Osteocyte (in vitro differentiated cells): ENCODE results near the gene RALGPS2. TPM values are rescaled to one million over a fixed set of nuclear protein-coding genes. Genes with fewer than 3 reads are reported as not detected.

Experiments
- DNase-seq: peaks from one replicate; pipeline ENCODE4 v3.0.0; 2021; ENCODE audit warnings: mixed read lengths; ENCODE audit not compliant: unreplicated experiment; ENCODE audit errors: extremely low spot score
- H3K27ac Mint-ChIP-seq: one replicate; pipeline ENCODE4 v1.8.0; 2021; ENCODE audit warnings: mild to moderate bottlenecking, mixed read lengths; ENCODE audit not compliant: unreplicated experiment
- H3K27me3 Mint-ChIP-seq: one replicate; pipeline ENCODE4 v1.8.0; 2021; ENCODE audit warnings: mixed read lengths; ENCODE audit not compliant: unreplicated experiment
- H3K36me3 Mint-ChIP-seq: one replicate; pipeline ENCODE4 v1.8.0; 2021; ENCODE audit warnings: mixed read lengths; ENCODE audit not compliant: unreplicated experiment
- H3K4me1 Mint-ChIP-seq: one replicate; pipeline ENCODE4 v1.8.0; 2021; ENCODE audit warnings: mixed read lengths; ENCODE audit not compliant: unreplicated experiment
- H3K4me3 Mint-ChIP-seq: one replicate; pipeline ENCODE4 v1.8.0; 2021; ENCODE audit warnings: mild to moderate bottlenecking, moderate library complexity, mixed read lengths; ENCODE audit not compliant: unreplicated experiment
- H3K9me3 Mint-ChIP-seq: one replicate; pipeline ENCODE4 v1.8.0; 2021; ENCODE audit warnings: mixed read lengths; ENCODE audit not compliant: unreplicated experiment
- CTCF ChIP-seq: fragments of 200-600 bp; sonication (generic); IDR thresholded peaks from 2 replicates; pipeline ENCODE4 v1.5.0; 2021; ENCODE audit warnings: antibody characterized with exemption, mild to moderate bottlenecking, moderate library complexity
- total RNA-seq: library from RNA; stranded (reverse); gene quantifications from 2 replicates; pipeline ENCODE4 v1.2.1, GENCODE V29; 2021

RALGPS2 gene
- total RNA-seq, 1 donor from 2014 or later: 6.5 TPM

- no peak for DNase-seq
- Mint-ChIP-seq H3K27ac (no peak overlapping the region), H3K4me3 (no peak overlapping the region), H3K4me1 (peaks cover 6% of the 10 kb centered on the region), H3K9me3 (no peaks in the 10 kb centered on the region), H3K36me3 (peaks cover 6% of the 10 kb centered on the region), H3K27me3 (no peaks in the 10 kb centered on the region)
- TF ChIP-seq CTCF: no peak
These were observed 193.3 kb downstream of the RALGPS2 start for GRCh38 chr1:178918308-178918707.

- no peak for DNase-seq
- peaks cover 6% of the 10 kb centered on the region for H3K36me3 Mint-ChIP-seq
- peaks cover 6% of the 10 kb centered on the region for H3K4me1 Mint-ChIP-seq
- H3K4me3 Mint-ChIP-seq: no peak overlapping the region
- TF ChIP-seq CTCF: no peak
- H3K9me3 Mint-ChIP-seq: no peaks in the 10 kb centered on the region
- H3K27me3 Mint-ChIP-seq: no peaks in the 10 kb centered on the region
- no peak overlapping the region for H3K27ac Mint-ChIP-seq
These were observed 193.9 kb downstream of the RALGPS2 start for GRCh38 chr1:178918955-178919354.

DNA sequence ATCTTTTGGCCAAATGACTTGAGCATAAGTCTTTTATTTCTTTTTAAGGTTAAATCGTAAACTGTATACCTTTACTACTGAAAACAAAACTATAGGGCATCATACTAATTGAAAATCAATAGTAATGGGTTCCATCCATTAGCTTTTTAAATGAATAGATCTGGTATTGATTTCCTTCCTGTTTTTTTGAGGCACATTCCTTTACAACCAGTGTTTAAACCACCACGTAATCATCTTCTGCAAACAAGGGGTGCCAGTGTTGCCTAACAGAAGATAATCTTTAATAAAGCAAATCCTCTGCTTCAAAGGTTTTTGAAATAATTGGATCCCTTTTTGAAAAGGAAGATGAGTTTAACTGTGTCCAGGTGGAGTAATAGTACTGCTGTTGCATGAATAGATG is 194.5 kb downstream of the RALGPS2 start:
- Mint-ChIP-seq H3K36me3 (peaks cover 6% of the 10 kb centered on the region), H3K27ac (no peak overlapping the region), H3K9me3 (peaks cover 6% of the 10 kb centered on the region), H3K4me1 (peaks cover 6% of the 10 kb centered on the region), H3K27me3 (no peaks in the 10 kb centered on the region), H3K4me3 (no peak overlapping the region)
- TF ChIP-seq CTCF: no peak
- DNase-seq: no peak

- no peak for TF ChIP-seq CTCF
- no peak for DNase-seq
- H3K36me3 Mint-ChIP-seq: peaks cover 14% of the 10 kb centered on the region
- H3K27ac Mint-ChIP-seq: no peak overlapping the region
- H3K4me3 Mint-ChIP-seq: no peak overlapping the region
- H3K9me3 Mint-ChIP-seq: peaks cover 12% of the 10 kb centered on the region
- H3K27me3 Mint-ChIP-seq: no peaks in the 10 kb centered on the region
- H3K4me1 Mint-ChIP-seq: peaks cover 5% of the 10 kb centered on the region
These were observed 196.5 kb downstream of the RALGPS2 start for GRCh38 chr1:178921499-178921898.

DNA sequence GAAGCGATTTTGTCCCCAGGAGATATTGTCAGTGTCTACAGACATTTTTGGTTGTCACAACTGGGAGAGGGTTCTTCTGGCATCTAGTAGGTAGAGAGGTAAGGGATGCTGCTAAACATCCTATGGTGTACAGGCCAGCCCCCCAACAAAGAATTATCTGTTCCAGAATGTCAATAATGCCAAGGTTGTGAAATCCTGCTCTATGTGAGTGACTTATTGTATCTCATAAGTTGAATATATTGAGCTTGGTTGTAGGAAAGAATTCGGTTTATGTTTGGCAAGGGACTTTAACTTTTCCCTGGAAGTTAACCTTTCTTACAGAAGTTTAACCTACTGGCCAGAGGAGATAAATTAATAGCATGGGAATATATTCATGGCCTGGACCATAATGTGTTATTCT is 198.5 kb downstream of the RALGPS2 start:
- DNase-seq: no peak
- H3K36me3 Mint-ChIP-seq: peaks cover 9% of the 10 kb centered on the region
- peaks cover 12% of the 10 kb centered on the region for H3K9me3 Mint-ChIP-seq
- H3K27ac Mint-ChIP-seq: no peak overlapping the region
- peaks cover 5% of the 10 kb centered on the region for H3K4me1 Mint-ChIP-seq
- TF ChIP-seq CTCF: no peak
- no peak overlapping the region for H3K4me3 Mint-ChIP-seq
- no peaks in the 10 kb centered on the region for H3K27me3 Mint-ChIP-seq
